ENCODE results near the gene HOXB2. TPM values are rescaled to one million over a fixed set of nuclear protein-coding genes. Genes with fewer than 3 reads are reported as not detected.
"Not testable (repeated sequence)": the region's sequence is repeated elsewhere in the genome, so short reads cannot be mapped to it uniquely, and the experiment has no call there.

The HOXB2 gene
- total RNA-seq, 1 experiment from 2014 or later = 0.31 TPM

- Histone ChIP-seq H3K36me3 (ENCODE audit: low read depth) (no peaks in the 10 kb centered on the region), H3K27me3 (ENCODE audit: insufficient read depth, low read depth) (no peaks in the 10 kb centered on the region), H2AFZ (no peak overlapping the region), H3K4me2 (no peak overlapping the region), H3K4me3 (no peak overlapping the region), H3F3A (ENCODE audit: insufficient read depth, low read depth) (0 out of 2 replicates have a peak, but pooled peaks cover 4% of the 10 kb centered on the region), H3K79me2 (ENCODE audit: low read depth) (no peaks in the 10 kb centered on the region), H4K20me1 (ENCODE audit: insufficient read depth) (no peaks in the 10 kb centered on the region), H3K4me1 (replicated peaks; ENCODE audit: insufficient read depth) (0 out of 2 replicates have a peak, but pooled peaks cover 13% of the 10 kb centered on the region), H3K27ac (no peak overlapping the region), H3K9me2 (ENCODE audit: insufficient read depth) (no peaks in the 10 kb centered on the region), H3K9me3 (ENCODE audit: insufficient read depth, low read depth) (no peaks in the 10 kb centered on the region)
- POLR2A ChIA-PET (ENCODE audit: unreplicated experiment) = no interaction called here
- TF ChIP-seq CTCF (conservative IDR thresholded peaks at IDR 0.05) (no peak), EZH2 (IDR thresholded peaks at IDR 0.05; ENCODE audit: low read depth) (no peak)
- intact Hi-C loops (cut with micrococcal nuclease; ENCODE audit: unreplicated experiment) = no loop called here
- no peak for DNase-seq
- CTCF ChIA-PET = no interaction called here
- no TSS peak for BruUV-seq (replicated peaks)
Measured at GRCh38 chr17:48540213-48540612, 4.7 kb downstream of the HOXB2 start.

- Histone ChIP-seq H3K4me2 (no peak overlapping the region), H3K36me3 (ENCODE audit: low read depth) (no peaks in the 10 kb centered on the region), H2AFZ (no peak overlapping the region), H3K79me2 (ENCODE audit: low read depth) (no peaks in the 10 kb centered on the region), H3K27me3 (ENCODE audit: insufficient read depth, low read depth) (no peaks in the 10 kb centered on the region), H3F3A (ENCODE audit: insufficient read depth, low read depth) (peaks cover 5% of the 10 kb centered on the region; the same call in 1 of the 2 replicates), H3K9me2 (ENCODE audit: insufficient read depth) (no peaks in the 10 kb centered on the region), H4K20me1 (ENCODE audit: insufficient read depth) (no peaks in the 10 kb centered on the region), H3K27ac (no peak overlapping the region), H3K4me3 (no peak overlapping the region), H3K9me3 (ENCODE audit: insufficient read depth, low read depth) (no peaks in the 10 kb centered on the region), H3K4me1 (replicated peaks; ENCODE audit: insufficient read depth) (0 out of 2 replicates have a peak, but pooled peaks cover 13% of the 10 kb centered on the region)
- ChIA-PET POLR2A (ENCODE audit: unreplicated experiment) (no interaction called here), CTCF (no interaction called here)
- no peak for TF ChIP-seq EZH2 (IDR thresholded peaks at IDR 0.05; ENCODE audit: low read depth)
- intact Hi-C loops (cut with micrococcal nuclease; ENCODE audit: unreplicated experiment) = no loop called here
- no TSS peak for BruUV-seq (replicated peaks)
- DNase-seq = no peak
Measured at GRCh38 chr17:48539177-48539576, 5.7 kb downstream of the HOXB2 start.

GRCh38 chr17:48537316-48537715 is 7.6 kb downstream of the HOXB2 start:
- Histone ChIP-seq H3F3A (ENCODE audit: insufficient read depth, low read depth) (peaks cover 8% of the 10 kb centered on the region; the same call in 1 of the 2 replicates), H3K9me3 (ENCODE audit: insufficient read depth, low read depth) (no peaks in the 10 kb centered on the region), H3K4me3 (no peak overlapping the region), H3K79me2 (ENCODE audit: low read depth) (no peaks in the 10 kb centered on the region), H3K4me2 (no peak overlapping the region), H3K27ac (no peak overlapping the region), H3K4me1 (replicated peaks; ENCODE audit: insufficient read depth) (0 out of 2 replicates have a peak, but pooled peaks cover 13% of the 10 kb centered on the region), H4K20me1 (ENCODE audit: insufficient read depth) (no peaks in the 10 kb centered on the region), H2AFZ (no peak overlapping the region), H3K27me3 (ENCODE audit: insufficient read depth, low read depth) (no peaks in the 10 kb centered on the region), H3K36me3 (ENCODE audit: low read depth) (no peaks in the 10 kb centered on the region), H3K9me2 (ENCODE audit: insufficient read depth) (no peaks in the 10 kb centered on the region)
- CTCF ChIA-PET = no interaction called here
- DNase-seq = no peak
- intact Hi-C loops (cut with micrococcal nuclease; ENCODE audit: unreplicated experiment) = no loop called here
- BruUV-seq (replicated peaks) = no TSS peak
- POLR2A ChIA-PET (ENCODE audit: unreplicated experiment) = interaction anchor here (0.7 kb wide), 1 partner anchor 237 kb away, joined by 5 read pairs; no protein-coding TSS in a partner anchor
- TF ChIP-seq EZH2 (IDR thresholded peaks at IDR 0.05; ENCODE audit: low read depth) (no peak), CTCF (conservative IDR thresholded peaks at IDR 0.05) (no peak)

- H3K9me2 ChIP-seq (ENCODE audit: insufficient read depth); H4K20me1 ChIP-seq (ENCODE audit: insufficient read depth); H3K4me2 ChIP-seq; H3K9me3 ChIP-seq (ENCODE audit: insufficient read depth, low read depth); BruUV-seq (replicated peaks); H2AFZ ChIP-seq; H3K36me3 ChIP-seq (ENCODE audit: low read depth); H3K4me3 ChIP-seq; POLR2A ChIA-PET (ENCODE audit: unreplicated experiment); intact Hi-C loops (cut with micrococcal nuclease; ENCODE audit: unreplicated experiment); CTCF ChIA-PET; H3K27me3 ChIP-seq (ENCODE audit: insufficient read depth, low read depth); H3F3A ChIP-seq (ENCODE audit: insufficient read depth, low read depth); DNase-seq; H3K79me2 ChIP-seq (ENCODE audit: low read depth); H3K27ac ChIP-seq: not testable (repeated sequence)
- 0 out of 2 replicates have a peak, but pooled peaks cover 13% of the 10 kb centered on the region for H3K4me1 ChIP-seq (replicated peaks; ENCODE audit: insufficient read depth)
Measured at GRCh38 chr17:48535793-48536559, 8.9 kb downstream of the HOXB2 start.
